ENCODE data around the gene SERPINI1. TPM values are rescaled to one million over a fixed set of nuclear protein-coding genes. Genes with fewer than 3 reads are reported as not detected.

SERPINI1 gene
- total RNA-seq, 6 donors from 2014 or later, result 0.89 to 7.9 (median 4.5) TPM

DNA sequence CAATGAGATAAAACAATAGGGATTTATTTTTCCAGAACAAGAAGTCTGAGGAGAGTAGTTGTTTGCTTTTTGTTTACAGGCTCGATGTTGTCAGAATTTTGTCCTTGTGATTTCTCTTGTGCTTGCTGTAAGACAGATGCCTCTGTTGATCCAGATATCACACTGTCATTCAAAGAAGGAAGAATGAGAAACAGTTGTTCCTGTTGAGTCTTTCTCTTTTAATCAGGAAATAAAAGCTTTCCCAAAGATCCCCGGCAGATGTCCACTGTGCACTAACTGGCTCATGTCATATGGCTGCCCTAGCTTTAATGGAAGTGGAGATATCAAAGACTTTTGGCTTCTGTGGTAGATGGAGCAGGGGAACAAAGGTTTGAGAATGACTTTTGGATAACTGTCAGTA lies 6.8 kb downstream of the SERPINI1 start:
- no peaks in the 10 kb centered on the region for H3K4me1 ChIP-seq
- DNase-seq (no peak), ATAC-seq (ENCODE audit: low FRiP score in 2 of 2) (no peak)
- 73 to 82% methylated on average over 2 of the region's 2 CpGs for WGBS, 2 donors
- no peaks in the 10 kb centered on the region for H3K27me3 ChIP-seq
- TF ChIP-seq POLR2A (IDR thresholded peaks at IDR 0.05) (no peak), POLR2AphosphoS5 (IDR thresholded peaks at IDR 0.05) (no peak), EP300 (IDR thresholded peaks at IDR 0.05) (no peak)
- TF ChIP-seq, protein P1, sequence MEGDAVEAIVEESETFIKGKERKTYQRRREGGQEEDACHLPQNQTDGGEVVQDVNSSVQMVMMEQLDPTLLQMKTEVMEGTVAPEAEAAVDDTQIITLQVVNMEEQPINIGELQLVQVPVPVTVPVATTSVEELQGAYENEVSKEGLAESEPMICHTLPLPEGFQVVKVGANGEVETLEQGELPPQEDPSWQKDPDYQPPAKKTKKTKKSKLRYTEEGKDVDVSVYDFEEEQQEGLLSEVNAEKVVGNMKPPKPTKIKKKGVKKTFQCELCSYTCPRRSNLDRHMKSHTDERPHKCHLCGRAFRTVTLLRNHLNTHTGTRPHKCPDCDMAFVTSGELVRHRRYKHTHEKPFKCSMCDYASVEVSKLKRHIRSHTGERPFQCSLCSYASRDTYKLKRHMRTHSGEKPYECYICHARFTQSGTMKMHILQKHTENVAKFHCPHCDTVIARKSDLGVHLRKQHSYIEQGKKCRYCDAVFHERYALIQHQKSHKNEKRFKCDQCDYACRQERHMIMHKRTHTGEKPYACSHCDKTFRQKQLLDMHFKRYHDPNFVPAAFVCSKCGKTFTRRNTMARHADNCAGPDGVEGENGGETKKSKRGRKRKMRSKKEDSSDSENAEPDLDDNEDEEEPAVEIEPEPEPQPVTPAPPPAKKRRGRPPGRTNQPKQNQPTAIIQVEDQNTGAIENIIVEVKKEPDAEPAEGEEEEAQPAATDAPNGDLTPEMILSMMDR (IDR thresholded peaks at IDR 0.05), result no peak
- no peaks in the 10 kb centered on the region for H3K36me3 ChIP-seq
- H3K9me3 ChIP-seq, result no peaks in the 10 kb centered on the region
- no peak overlapping the region for H3K27ac ChIP-seq
- no peak overlapping the region for H3K4me3 ChIP-seq

DNA sequence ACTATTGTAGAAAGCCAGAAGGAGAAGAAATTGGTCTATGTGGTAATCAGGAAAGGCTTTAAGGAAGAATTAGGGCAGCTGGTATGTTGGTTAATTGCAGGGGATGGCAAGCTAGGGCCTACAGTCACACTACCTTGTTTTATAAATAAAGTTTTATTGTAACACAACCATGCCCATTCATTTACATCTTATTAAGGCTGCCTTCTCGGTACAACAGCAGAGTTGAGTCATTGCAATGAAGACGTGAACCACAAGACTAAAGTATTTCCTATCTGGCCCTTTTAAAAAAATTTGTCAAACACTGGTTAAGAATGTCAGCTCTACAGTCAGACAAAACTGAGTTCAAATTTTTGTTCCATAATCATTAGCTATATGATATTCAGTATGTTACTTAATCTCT lies 8.3 kb downstream of the SERPINI1 start:
- H3K27me3 ChIP-seq, result no peaks in the 10 kb centered on the region
- H3K9me3 ChIP-seq, result no peaks in the 10 kb centered on the region
- no peak for DNase-seq

DNA sequence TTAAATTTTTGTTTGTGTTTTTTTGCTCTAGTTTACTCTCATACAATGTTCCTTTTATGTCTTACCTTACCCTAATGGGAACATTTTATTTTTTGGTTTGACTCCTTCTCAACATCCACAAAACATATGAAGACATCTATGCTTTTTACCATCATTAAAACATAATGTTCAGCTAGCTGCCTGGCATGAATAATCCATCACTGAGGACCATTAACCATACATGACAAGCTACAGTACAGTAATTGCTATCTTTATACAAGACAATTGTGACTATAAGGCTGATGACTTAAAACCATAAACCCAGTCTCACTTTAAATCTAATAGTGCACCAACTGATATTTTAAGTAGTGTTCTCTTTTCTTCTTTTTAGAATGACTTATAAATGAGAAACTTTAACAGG lies 13.7 kb downstream of the SERPINI1 start:
- no peaks in the 10 kb centered on the region for H3K27me3 ChIP-seq
- TF ChIP-seq EP300 (IDR thresholded peaks at IDR 0.05) (no peak), POLR2AphosphoS5 (IDR thresholded peaks at IDR 0.05) (no peak), POLR2A (IDR thresholded peaks at IDR 0.05) (no peak)
- TF ChIP-seq, protein P1 (IDR thresholded peaks at IDR 0.05), result no peak
- DNase-seq (no peak), ATAC-seq (ENCODE audit: low FRiP score in 2 of 2) (no peak)
- no peak overlapping the region for H3K4me3 ChIP-seq
- H3K36me3 ChIP-seq, result no peaks in the 10 kb centered on the region
- H3K27ac ChIP-seq, result no peak overlapping the region
- no peaks in the 10 kb centered on the region for H3K9me3 ChIP-seq
- H3K4me1 ChIP-seq, result peaks cover 0 to 5% (median 0%) of the 10 kb centered on the region in 4 donors

More for the DNA sequence above, 8.3 kb downstream of the SERPINI1 start:
- TF ChIP-seq EP300 (IDR thresholded peaks at IDR 0.05) (no peak), POLR2AphosphoS5 (IDR thresholded peaks at IDR 0.05) (no peak), POLR2A (IDR thresholded peaks at IDR 0.05) (no peak)
- TF ChIP-seq, protein P1 (IDR thresholded peaks at IDR 0.05), result no peak
- Histone ChIP-seq H3K4me1 (no peaks in the 10 kb centered on the region), H3K27ac (no peak overlapping the region), H3K4me3 (no peak overlapping the region), H3K36me3 (no peaks in the 10 kb centered on the region)
- WGBS, 2 donors, result 86 to 92% methylated on average over 2 of the region's 2 CpGs
- ATAC-seq (ENCODE audit: low FRiP score in 2 of 2), result no peak

DNA sequence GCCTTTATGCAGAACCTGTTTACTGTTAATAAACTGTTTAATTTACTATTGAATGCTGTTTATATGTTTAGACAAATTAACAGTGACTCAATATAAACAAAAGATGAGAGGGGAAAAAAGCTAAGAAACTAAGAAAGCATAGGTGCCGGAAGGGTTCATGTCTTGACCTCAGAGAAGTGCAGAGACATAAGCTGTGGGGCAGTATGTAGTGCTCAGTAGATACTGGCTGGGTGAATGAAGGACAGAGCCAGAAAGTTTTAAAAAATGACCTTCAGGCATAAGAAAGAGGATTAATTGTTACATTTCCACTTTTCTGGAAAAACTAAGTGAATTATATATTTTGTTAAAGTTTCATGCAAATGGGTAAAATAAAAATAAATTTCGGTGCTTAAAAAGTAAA lies 14.2 kb downstream of the SERPINI1 start:
- no peak for ATAC-seq (ENCODE audit: low FRiP score in 2 of 2)

More for the DNA sequence above, 14.2 kb downstream of the SERPINI1 start:
- no peak for TF ChIP-seq POLR2AphosphoS5 (IDR thresholded peaks at IDR 0.05)
- TF ChIP-seq, protein P1 (IDR thresholded peaks at IDR 0.05), result no peak
- no peak for TF ChIP-seq EP300 (IDR thresholded peaks at IDR 0.05)
- no peak for TF ChIP-seq POLR2A (IDR thresholded peaks at IDR 0.05)
- no peak for DNase-seq
- peaks cover 0 to 5% (median 0%) of the 10 kb centered on the region in 4 donors for H3K4me1 ChIP-seq
- 93 to 96% methylated on average over 2 of the region's 2 CpGs for WGBS, 2 donors
- no peaks in the 10 kb centered on the region for H3K9me3 ChIP-seq
- H3K27me3 ChIP-seq, result no peaks in the 10 kb centered on the region
- H3K36me3 ChIP-seq, result no peaks in the 10 kb centered on the region
- no peak overlapping the region for H3K4me3 ChIP-seq
- no peak overlapping the region for H3K27ac ChIP-seq
